WTC11 (cell line): ENCODE data around the gene FMN2. TPM values are rescaled to one million over a fixed set of nuclear protein-coding genes. Genes with fewer than 3 reads are reported as not detected.

Source experiments
- ATAC-seq: fragments of 200-7000 bp; cut with Tn5 transposase; 2 replicates; pipeline ENCODE4 v1.10.0; 2021; ENCODE audit warnings: mild to moderate bottlenecking, moderate library complexity
- CTCF ChIA-PET: fragments of 300-600 bp; sonication (Branson Sonifier 250); formaldehyde crosslinking; loops from one replicate; lab custom pipeline; 2021; ENCODE audit warnings: antibody characterized with exemption; lab: Charles Lee
- POLR2A ChIA-PET: fragments of 350-600 bp; sonication (Branson Sonifier 250); formaldehyde crosslinking; loops from one replicate; lab custom pipeline; 2021; ENCODE audit warnings: antibody characterized with exemption; lab: Charles Lee
- DNase-seq: peaks from one replicate; pipeline ENCODE4 v3.0.0; 2021; ENCODE audit warnings: low spot score
- H3K27ac Mint-ChIP-seq: 2 replicates; pipeline ENCODE4 v1.8.0; 2021; ENCODE audit warnings: mixed read lengths
- H3K27me3 Mint-ChIP-seq: 2 replicates; pipeline ENCODE4 v1.8.0; 2021; ENCODE audit warnings: low read depth, mild to moderate bottlenecking, moderate library complexity, mixed read lengths
- H3K36me3 Mint-ChIP-seq: 2 replicates; pipeline ENCODE4 v1.8.0; 2021; ENCODE audit warnings: mixed read lengths
- H3K4me1 Mint-ChIP-seq: 2 replicates; pipeline ENCODE4 v1.8.0; 2022; ENCODE audit warnings: mixed read lengths
- H3K4me3 Mint-ChIP-seq: 2 replicates; pipeline ENCODE4 v1.8.0; 2021; ENCODE audit warnings: mild to moderate bottlenecking, moderate library complexity, mixed read lengths
- H3K9me3 Mint-ChIP-seq: 2 replicates; pipeline ENCODE4 v1.8.0; 2021; ENCODE audit warnings: mixed read lengths
- AFF4 ChIP-seq: sonication (generic); formaldehyde crosslinking; IDR thresholded peaks from 2 replicates; pipeline ENCODE4 v1.8.1; 2023; ENCODE audit warnings: mild to moderate bottlenecking, missing genetic modification reagents, borderline replicate concordance
- CTCF ChIP-seq: fragments of 200-600 bp; IDR thresholded peaks from 2 replicates; pipeline ENCODE4 v1.8.0; 2022; ENCODE audit warnings: antibody characterized with exemption
- E2F5 ChIP-seq: sonication (generic); formaldehyde crosslinking; IDR thresholded peaks from 2 replicates; pipeline ENCODE4 v1.8.1; 2022; ENCODE audit warnings: mild to moderate bottlenecking, moderate library complexity, missing genetic modification reagents
- ESRRA ChIP-seq: sonication (generic); formaldehyde crosslinking; IDR thresholded peaks from 2 replicates; pipeline ENCODE4 v1.8.1; 2022; ENCODE audit warnings: mild to moderate bottlenecking, missing genetic modification reagents, borderline replicate concordance
- FOXP1 ChIP-seq: sonication (generic); formaldehyde crosslinking; IDR thresholded peaks from 2 replicates; pipeline ENCODE4 v1.8.0; 2022; ENCODE audit warnings: missing genetic modification reagents, mild to moderate bottlenecking, moderate library complexity, borderline replicate concordance
- GABPB1 ChIP-seq: sonication (generic); formaldehyde crosslinking; IDR thresholded peaks from 2 replicates; pipeline ENCODE4 v1.8.1; 2023; ENCODE audit warnings: mild to moderate bottlenecking, missing genetic modification reagents
- GTF2I ChIP-seq: fragments of 250-450 bp; sonication (Bioruptor Pico); conservative IDR thresholded peaks from 2 replicates; pipeline ENCODE4 v1.4.0; 2021; ENCODE audit warnings: mild to moderate bottlenecking
- IRF2 ChIP-seq: sonication (generic); formaldehyde crosslinking; IDR thresholded peaks from 2 replicates; pipeline ENCODE4 v1.8.0; 2022; ENCODE audit warnings: low read depth, missing genetic modification reagents, borderline replicate concordance
- MXD4 ChIP-seq: fragments of 250-450 bp; sonication (Bioruptor Pico); IDR thresholded peaks from 2 replicates; pipeline ENCODE4 v1.8.0; 2021; ENCODE audit warnings: mild to moderate bottlenecking, moderate library complexity, borderline replicate concordance
- NFATC4 ChIP-seq: fragments of 250-450 bp; sonication (Bioruptor Pico); IDR thresholded peaks from 2 replicates; pipeline ENCODE4 v1.9.0; 2021; ENCODE audit warnings: mild to moderate bottlenecking
- PRRX2 ChIP-seq: fragments of 250-450 bp; sonication (Bioruptor Pico); IDR thresholded peaks from 2 replicates; pipeline ENCODE4 v1.8.0; 2021; ENCODE audit warnings: mild to moderate bottlenecking
- RELA ChIP-seq: sonication (generic); formaldehyde crosslinking; IDR thresholded peaks from 2 replicates; pipeline ENCODE4 v1.8.1; 2022; ENCODE audit warnings: missing genetic modification reagents, mild to moderate bottlenecking, borderline replicate concordance
- SOX15 ChIP-seq: fragments of 250-450 bp; sonication (Bioruptor Pico); IDR thresholded peaks from 2 replicates; pipeline ENCODE4 v1.9.0; 2021; ENCODE audit warnings: mild to moderate bottlenecking
- TEAD1 ChIP-seq: sonication (generic); formaldehyde crosslinking; IDR thresholded peaks from 2 replicates; pipeline ENCODE4 v1.8.0; 2022; ENCODE audit warnings: mild to moderate bottlenecking, missing genetic modification reagents
- ZNF121 ChIP-seq: sonication (generic); formaldehyde crosslinking; IDR thresholded peaks from 2 replicates; pipeline ENCODE4 v1.8.0; 2023; ENCODE audit warnings: missing genetic modification reagents
- ZNF219 ChIP-seq: sonication (generic); formaldehyde crosslinking; IDR thresholded peaks from 2 replicates; pipeline ENCODE4 v1.8.0; 2023; ENCODE audit warnings: missing genetic modification reagents, mild to moderate bottlenecking, borderline replicate concordance
- ZNF396 ChIP-seq: fragments of 250-450 bp; sonication (Bioruptor Pico); IDR thresholded peaks from 2 replicates; pipeline ENCODE4 v1.8.0; 2021; ENCODE audit warnings: mild to moderate bottlenecking, moderate library complexity, borderline replicate concordance
- ZNF425 ChIP-seq: fragments of 250-450 bp; sonication (Bioruptor Pico); conservative IDR thresholded peaks from 2 replicates; pipeline ENCODE4 v1.9.0; 2021; ENCODE audit warnings: mild to moderate bottlenecking
- ZSCAN18 ChIP-seq: fragments of 250-450 bp; sonication (Bioruptor Pico); IDR thresholded peaks from 2 replicates; pipeline ENCODE4 v2.1.2; 2022; ENCODE audit warnings: mild to moderate bottlenecking, moderate library complexity
- total RNA-seq: library from RNA; stranded (reverse); gene quantifications from 3 replicates; pipeline ENCODE4 v1.2.3, GENCODE V29; 2021
- TF ChIP-seq, protein P1 (sequence below): fragments of 250-450 bp; sonication (Bioruptor Pico); IDR thresholded peaks from 2 replicates; pipeline ENCODE4 v1.9.0; 2021; ENCODE audit warnings: moderate library complexity, mild to moderate bottlenecking, inconsistent platforms, borderline replicate concordance
- TF ChIP-seq, protein P2 (sequence below): sonication (generic); formaldehyde crosslinking; IDR thresholded peaks from 2 replicates; pipeline ENCODE4 v1.8.1; 2023; ENCODE audit warnings: mild to moderate bottlenecking, missing genetic modification reagents, moderate library complexity
- TF ChIP-seq, protein P3 (sequence below): sonication (generic); formaldehyde crosslinking; IDR thresholded peaks from 2 replicates; pipeline ENCODE4 v1.8.0; 2022; ENCODE audit warnings: mild to moderate bottlenecking, missing genetic modification reagents

FMN2 gene
- total RNA-seq, 1 experiment from 2014 or later: 1.8 TPM

DNA sequence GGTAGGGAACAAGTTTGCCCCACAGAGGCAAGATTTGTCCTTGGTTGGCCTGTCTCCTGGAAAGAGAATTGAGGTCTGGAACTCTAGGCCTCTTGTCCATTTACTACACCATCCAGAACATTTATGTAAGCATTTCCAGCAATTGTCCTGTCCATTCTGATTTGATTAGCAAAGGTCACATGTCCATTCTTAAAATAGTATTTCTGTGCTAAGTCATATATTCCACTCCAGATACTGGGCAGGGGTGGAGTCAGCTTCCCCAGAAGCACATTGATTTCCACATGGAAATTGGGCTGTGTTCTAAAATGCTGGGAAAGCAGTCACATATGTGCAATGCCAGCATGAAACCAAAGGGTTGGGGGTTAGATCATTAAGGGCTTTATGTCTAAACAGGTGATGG is 21.5 kb upstream of the FMN2 start:
- TF ChIP-seq SOX15 (no peak), MXD4 (no peak)
- ATAC-seq: no peak
- ChIA-PET CTCF (no interaction called here), POLR2A (no interaction called here)
- Mint-ChIP-seq H3K9me3 (peaks cover 16% of the 10 kb centered on the region; the same call in 1 of the 2 replicates), H3K27ac (no peak overlapping the region), H3K27me3 (no peaks in the 10 kb centered on the region), H3K4me1 (peaks cover 45% of the 10 kb centered on the region), H3K36me3 (no peaks in the 10 kb centered on the region), H3K4me3 (no peak overlapping the region)
- DNase-seq: no peak

- no peaks in the 10 kb centered on the region for H3K27me3 Mint-ChIP-seq
- ChIA-PET CTCF (interaction anchor here (0.5 kb wide), 1 partner anchor 97 kb away, joined by 3 read pairs; no protein-coding TSS in a partner anchor), POLR2A (no interaction called here)
- ATAC-seq (peak; percentile 80), DNase-seq (no peak)
- H3K36me3 Mint-ChIP-seq: peaks cover 9% of the 10 kb centered on the region; the same call in 1 of the 2 replicates
- H3K9me3 Mint-ChIP-seq: peaks cover 23% of the 10 kb centered on the region
- H3K4me1 Mint-ChIP-seq: peaks cover 39% of the 10 kb centered on the region
- TF ChIP-seq FOXP1 (no peak), ZNF121 (CRISPR knock-in tag) (no peak), ZNF396 (CRISPR knock-in tag) (no peak), TEAD1 (no peak), ZSCAN18 (no peak), GABPB1 (no peak), ESRRA (CRISPR knock-in tag) (no peak), NFATC4 (no peak), GTF2I (CRISPR knock-in tag) (no peak), E2F5 (CRISPR knock-in tag) (no peak), PRRX2 (CRISPR knock-in tag) (no peak), IRF2 (CRISPR knock-in tag) (no peak), ZNF219 (no peak), CTCF (no peak), AFF4 (CRISPR knock-in tag) (no peak), RELA (no peak), ZNF425 (CRISPR knock-in tag) (no peak)
- TF ChIP-seq, protein P1, sequence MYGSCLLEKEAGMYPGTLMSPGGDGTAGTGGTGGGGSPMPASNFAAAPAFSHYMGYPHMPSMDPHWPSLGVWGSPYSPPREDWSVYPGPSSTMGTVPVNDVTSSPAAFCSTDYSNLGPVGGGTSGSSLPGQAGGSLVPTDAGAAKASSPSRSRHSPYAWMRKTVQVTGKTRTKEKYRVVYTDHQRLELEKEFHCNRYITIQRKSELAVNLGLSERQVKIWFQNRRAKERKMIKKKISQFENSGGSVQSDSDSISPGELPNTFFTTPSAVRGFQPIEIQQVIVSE (CRISPR knock-in tag): no peak
- TF ChIP-seq, protein P2, sequence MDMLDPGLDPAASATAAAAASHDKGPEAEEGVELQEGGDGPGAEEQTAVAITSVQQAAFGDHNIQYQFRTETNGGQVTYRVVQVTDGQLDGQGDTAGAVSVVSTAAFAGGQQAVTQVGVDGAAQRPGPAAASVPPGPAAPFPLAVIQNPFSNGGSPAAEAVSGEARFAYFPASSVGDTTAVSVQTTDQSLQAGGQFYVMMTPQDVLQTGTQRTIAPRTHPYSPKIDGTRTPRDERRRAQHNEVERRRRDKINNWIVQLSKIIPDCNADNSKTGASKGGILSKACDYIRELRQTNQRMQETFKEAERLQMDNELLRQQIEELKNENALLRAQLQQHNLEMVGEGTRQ (CRISPR knock-in tag): no peak
- TF ChIP-seq, protein P3, sequence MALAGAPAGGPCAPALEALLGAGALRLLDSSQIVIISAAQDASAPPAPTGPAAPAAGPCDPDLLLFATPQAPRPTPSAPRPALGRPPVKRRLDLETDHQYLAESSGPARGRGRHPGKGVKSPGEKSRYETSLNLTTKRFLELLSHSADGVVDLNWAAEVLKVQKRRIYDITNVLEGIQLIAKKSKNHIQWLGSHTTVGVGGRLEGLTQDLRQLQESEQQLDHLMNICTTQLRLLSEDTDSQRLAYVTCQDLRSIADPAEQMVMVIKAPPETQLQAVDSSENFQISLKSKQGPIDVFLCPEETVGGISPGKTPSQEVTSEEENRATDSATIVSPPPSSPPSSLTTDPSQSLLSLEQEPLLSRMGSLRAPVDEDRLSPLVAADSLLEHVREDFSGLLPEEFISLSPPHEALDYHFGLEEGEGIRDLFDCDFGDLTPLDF: no peak
- peak overlapping the region; percentile 73 for H3K27ac Mint-ChIP-seq
- no peak overlapping the region for H3K4me3 Mint-ChIP-seq
Observed at GRCh38 chr1:240073097-240073496, 18.6 kb upstream of the FMN2 start.
